ENCODE data around the gene SMAD4.
"Not testable (repeated sequence)": the region's sequence is repeated elsewhere in the genome, so short reads cannot be mapped to it uniquely, and the experiment has no call there.

SMAD4 gene

GRCh38 chr18:51029694-51030536 lies at the start of gene SMAD4:
SMAD4 (plus strand) TSS chr18:51030213; CDS start chr18:51047047, 16,834 bp downstream.
- DNase-seq (ENCODE audit: low read depth) = peak; percentile 95

- no peak for DNase-seq (ENCODE audit: low read depth)
Observed at GRCh38 chr18:50981381-50981780, 48.6 kb upstream of the SMAD4 start.

- no peak for DNase-seq (ENCODE audit: low read depth)
Observed at GRCh38 chr18:50982086-50982801, 47.8 kb upstream of the SMAD4 start.

- no peak for DNase-seq (ENCODE audit: low read depth)
Observed at GRCh38 chr18:50982802-50983179, 47.2 kb upstream of the SMAD4 start.

- no peak for DNase-seq (ENCODE audit: low read depth)
Observed at GRCh38 chr18:50986360-50987087, 43.5 kb upstream of the SMAD4 start.

GRCh38 chr18:50987261-50987660 lies 42.8 kb upstream of the SMAD4 start:
- no peak for DNase-seq (ENCODE audit: low read depth)

GRCh38 chr18:50989711-50990110 lies 40.3 kb upstream of the SMAD4 start:
- DNase-seq (ENCODE audit: low read depth) = no peak

GRCh38 chr18:50992351-50992762 lies 37.7 kb upstream of the SMAD4 start:
- no peak for DNase-seq (ENCODE audit: low read depth)

- no peak for DNase-seq (ENCODE audit: low read depth)
Observed at GRCh38 chr18:50994031-50994430, 36.0 kb upstream of the SMAD4 start.

GRCh38 chr18:51003174-51003573 lies 26.8 kb upstream of the SMAD4 start:
- not testable (repeated sequence) for DNase-seq (ENCODE audit: low read depth)

GRCh38 chr18:51006061-51006818 lies 23.8 kb upstream of the SMAD4 start:
- DNase-seq (ENCODE audit: low read depth) = no peak

- DNase-seq (ENCODE audit: low read depth) = no peak
Observed at GRCh38 chr18:51006948-51007789, 22.8 kb upstream of the SMAD4 start.

GRCh38 chr18:51007790-51008139 lies 22.2 kb upstream of the SMAD4 start:
- DNase-seq (ENCODE audit: low read depth) = no peak

- DNase-seq (ENCODE audit: low read depth) = no peak
Observed at GRCh38 chr18:51009072-51009471, 20.9 kb upstream of the SMAD4 start.

GRCh38 chr18:51010218-51010617 lies 19.8 kb upstream of the SMAD4 start:
- DNase-seq (ENCODE audit: low read depth) = no peak

- no peak for DNase-seq (ENCODE audit: low read depth)
Observed at GRCh38 chr18:51011709-51012108, 18.3 kb upstream of the SMAD4 start.

- DNase-seq (ENCODE audit: low read depth) = no peak
Observed at GRCh38 chr18:51012441-51012840, 17.6 kb upstream of the SMAD4 start.

- no peak for DNase-seq (ENCODE audit: low read depth)
Observed at GRCh38 chr18:51013259-51013658, 16.8 kb upstream of the SMAD4 start.

- no peak for DNase-seq (ENCODE audit: low read depth)
Observed at GRCh38 chr18:51017140-51017879, 12.7 kb upstream of the SMAD4 start.

GRCh38 chr18:51020536-51020935 lies 9.5 kb upstream of the SMAD4 start:
- DNase-seq (ENCODE audit: low read depth) = no peak
